ENCODE measurements around the gene CCDC70.

- TF ChIP-seq CTCF (IDR thresholded peaks at IDR 0.05; ENCODE audit: low read depth, low read length, missing input control) (no peak), RAD21 (IDR thresholded peaks at IDR 0.05) (no peak), FOXA1 (IDR thresholded peaks at IDR 0.05) (no peak), JUND (IDR thresholded peaks at IDR 0.05) (no peak), REST (IDR thresholded peaks at IDR 0.05) (no peak), TAF1 (conservative IDR thresholded peaks at IDR 0.05) (no peak), GABPA (IDR thresholded peaks at IDR 0.05 in 1 of 2, conservative IDR thresholded peaks at IDR 0.05 in 1 of 2) (no peak), RXRA (IDR thresholded peaks at IDR 0.05) (no peak), EGR1 (IDR thresholded peaks at IDR 0.05; ENCODE audit: low read depth in 2 of 2) (no peak), ATF3 (IDR thresholded peaks at IDR 0.05) (no peak), YY1 (IDR thresholded peaks at IDR 0.05) (no peak), ZBTB33 (IDR thresholded peaks at IDR 0.05) (no peak)
These were observed 30.9 kb downstream of the CCDC70 start for GRCh38 chr13:51892657-51893056.

Data from liver (tissue), 3 donors.